Tibial artery (tissue), 4 donors: ENCODE data around the gene BNIP5.

Experiments used
- DNase-seq, 2 donors: peaks; one replicate each; pipeline ENCODE4 v3.0.0-alpha.2; 2019
- H3K27ac ChIP-seq, 2 donors: fragments of 200-600 bp; sonication (generic) in 1 of 2; 1 replicate in 1 of 2; 2 replicates in 1 of 2; pipeline ENCODE4 v1.5.1; 2018 to 2019; ENCODE audit warnings: mild to moderate bottlenecking in 1 of 2
- H3K27me3 ChIP-seq, 2 donors: fragments of 200-600 bp; sonication (generic) in 1 of 2; one replicate each; pipeline versions ENCODE4 v1.5.1 to v1.6.0; 2016 to 2019
- H3K36me3 ChIP-seq, 3 donors: fragments of 200-600 bp; sonication (generic) in 2 of 3; one replicate each; pipeline ENCODE4 v1.5.1; 2016 to 2019; ENCODE audit warnings: mild to moderate bottlenecking in 2 of 3
- H3K4me1 ChIP-seq, 4 donors: fragments of 200-600 bp; sonication (generic) in 2 of 4; 1 replicate in 3 of 4; 2 replicates in 1 of 4; pipeline ENCODE4 v1.5.1; 2016 to 2019
- H3K4me3 ChIP-seq, 2 donors: fragments of 200-600 bp; sonication (generic) in 1 of 2; 1 replicate in 1 of 2; 2 replicates in 1 of 2; pipeline ENCODE4 v1.5.1; 2018 to 2019; ENCODE audit warnings: mild to moderate bottlenecking in 2 of 2
- H3K9me3 ChIP-seq, 3 donors: fragments of 200-600 bp; sonication (generic) in 1 of 3; one replicate each; pipeline ENCODE4 v1.5.1; 2016 to 2019
- CTCF ChIP-seq, 2 experiments: fragments of 200-600 bp in 1 of 2; fragments of 450-650 bp in 1 of 2; IDR thresholded peaks; one replicate each; pipeline ENCODE4 v1.5.1; 2017 to 2019; ENCODE audit warnings: antibody characterized with exemption in 2 of 2, mild to moderate bottlenecking in 1 of 2, moderate library complexity in 1 of 2
- intact Hi-C: fragments of 100-400 bp; cut with DNase I; formaldehyde crosslinking; loops from one replicate; pipeline ENCODE4 v1.15.0; 2023; ENCODE audit warnings: low total_unique reads

Gene BNIP5

GRCh38 chr6:36334832-36335459 is 1.7 kb downstream of the BNIP5 start:
- no peak overlapping the region for H3K4me3 ChIP-seq
- no peaks in the 10 kb centered on the region for H3K36me3 ChIP-seq
- intact Hi-C loops = no loop called here
- no peak overlapping the region for H3K27ac ChIP-seq
- peak; percentile 4 to 29 for DNase-seq
- H3K4me1 ChIP-seq = no peaks in the 10 kb centered on the region
- H3K27me3 ChIP-seq = peaks cover 0 to 40% of the 10 kb centered on the region in 2 donors
- H3K9me3 ChIP-seq = no peaks in the 10 kb centered on the region
- TF ChIP-seq CTCF (IDR thresholded peaks at IDR 0.05) = no peak

DNA sequence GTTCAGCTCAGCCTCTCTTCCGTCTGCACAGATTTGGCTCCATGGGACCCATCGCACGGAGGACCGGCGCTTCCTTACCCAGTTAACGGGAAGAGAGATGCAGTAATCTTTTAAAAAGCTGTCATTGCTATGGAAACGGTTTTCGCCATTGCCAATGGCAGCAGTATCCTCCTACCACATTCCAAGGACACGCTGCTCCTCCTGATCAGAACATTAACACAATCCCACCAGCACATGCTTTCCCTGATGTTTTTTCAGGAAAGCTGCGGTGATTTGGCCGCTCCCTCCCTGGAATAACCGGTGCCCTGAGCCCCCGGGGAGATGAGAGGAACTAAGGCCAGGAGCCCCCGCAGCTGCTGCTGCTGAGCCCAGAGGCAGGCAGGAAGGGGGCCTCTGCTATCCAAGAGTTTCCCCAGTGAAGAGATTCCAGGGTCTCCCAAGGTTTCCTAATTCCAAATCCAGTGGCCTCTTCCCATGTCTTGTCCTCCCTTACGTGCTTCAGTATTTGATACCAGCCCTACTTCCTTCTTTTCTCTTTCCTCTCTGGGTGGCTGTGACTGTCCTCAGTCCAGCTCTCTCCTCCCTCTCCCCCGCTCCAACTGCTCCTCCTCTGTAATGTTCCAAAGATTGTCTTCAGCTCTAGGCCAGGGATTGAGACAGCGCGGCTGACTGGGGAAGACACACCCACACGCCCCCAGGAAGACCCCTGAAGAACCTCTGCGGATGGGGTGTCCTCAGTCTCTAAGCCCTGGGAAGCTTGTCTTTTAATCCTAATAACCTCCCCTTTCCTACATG is 2.6 kb downstream of the BNIP5 start:
- TF ChIP-seq CTCF (IDR thresholded peaks at IDR 0.05) = no peak

DNA sequence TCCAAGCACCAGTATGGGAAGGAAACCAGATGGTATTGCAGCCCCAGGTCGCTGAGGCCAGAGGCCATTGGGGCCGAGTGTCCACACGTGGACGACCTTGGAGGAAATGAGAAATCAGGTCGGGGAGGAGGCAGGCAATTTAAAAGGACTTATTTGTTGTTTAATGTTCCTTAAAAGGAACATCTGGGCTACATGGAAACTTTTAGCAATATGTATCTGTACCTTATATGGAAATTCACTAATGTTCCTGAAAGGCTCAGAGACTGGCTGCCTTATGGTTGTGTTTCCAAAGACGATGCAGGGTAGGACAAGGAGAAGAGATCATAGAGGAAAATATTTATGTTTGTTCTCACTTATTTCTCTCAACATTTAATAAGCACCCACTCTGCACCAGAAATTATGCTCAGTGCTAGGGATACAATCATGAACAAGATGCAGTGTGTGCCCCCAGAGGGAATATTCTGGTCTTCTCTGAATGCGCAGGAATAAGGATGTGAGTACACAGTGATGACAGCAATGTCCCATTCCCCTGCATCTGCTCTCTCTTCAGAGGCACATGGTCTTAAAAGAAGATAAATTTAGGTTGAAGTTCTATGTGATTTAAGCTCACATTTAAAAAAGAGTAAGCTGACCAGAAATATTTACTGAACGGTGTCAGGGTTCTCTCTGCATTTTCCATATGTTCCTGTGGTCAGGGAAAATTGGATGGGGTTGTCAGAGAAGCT is 3.4 kb downstream of the BNIP5 start:
- H3K4me3 ChIP-seq = no peak overlapping the region
- H3K27me3 ChIP-seq = peaks cover 0 to 44% of the 10 kb centered on the region in 2 donors
- no peaks in the 10 kb centered on the region for H3K36me3 ChIP-seq
- no peak for DNase-seq
- intact Hi-C loops = no loop called here
- H3K27ac ChIP-seq = no peak overlapping the region
- no peaks in the 10 kb centered on the region for H3K4me1 ChIP-seq
- H3K9me3 ChIP-seq = no peaks in the 10 kb centered on the region
- TF ChIP-seq CTCF (IDR thresholded peaks at IDR 0.05) = no peak

More for the DNA sequence above, 2.6 kb downstream of the BNIP5 start:
- Histone ChIP-seq H3K4me3 (no peak overlapping the region), H3K36me3 (no peaks in the 10 kb centered on the region), H3K27ac (no peak overlapping the region), H3K27me3 (peaks cover 0 to 44% of the 10 kb centered on the region in 2 donors), H3K9me3 (no peaks in the 10 kb centered on the region), H3K4me1 (no peaks in the 10 kb centered on the region)
- DNase-seq = peak; percentile 22 to 42
- intact Hi-C loops = no loop called here

- Histone ChIP-seq H3K27ac (no peak overlapping the region), H3K36me3 (no peaks in the 10 kb centered on the region), H3K4me1 (no peaks in the 10 kb centered on the region), H3K27me3 (peaks cover 0 to 49% of the 10 kb centered on the region in 2 donors), H3K4me3 (no peak overlapping the region), H3K9me3 (no peaks in the 10 kb centered on the region)
- no peak for DNase-seq
- intact Hi-C loops = no loop called here
- no peak for TF ChIP-seq CTCF (IDR thresholded peaks at IDR 0.05)
These were observed 5.3 kb downstream of the BNIP5 start for GRCh38 chr6:36331381-36331780.

GRCh38 chr6:36330366-36330765 is 6.3 kb downstream of the BNIP5 start:
- peaks cover 0 to 44% of the 10 kb centered on the region in 2 donors for H3K27me3 ChIP-seq

More at GRCh38 chr6:36330366-36330765, 6.3 kb downstream of the BNIP5 start:
- no peak for TF ChIP-seq CTCF (IDR thresholded peaks at IDR 0.05)
- DNase-seq = peak in 1 of 2 donors; percentile 16
- no peaks in the 10 kb centered on the region for H3K36me3 ChIP-seq
- H3K4me1 ChIP-seq = no peaks in the 10 kb centered on the region
- H3K27ac ChIP-seq = no peak overlapping the region
- no peaks in the 10 kb centered on the region for H3K9me3 ChIP-seq
- intact Hi-C loops = no loop called here
- H3K4me3 ChIP-seq = no peak overlapping the region
